K562 (cell line): ENCODE measurements around the gene ISYNA1. TPM values are rescaled to one million over a fixed set of nuclear protein-coding genes. Genes with fewer than 3 reads are reported as not detected.

Experiments used
- L3MBTL2 ChIP-seq: fragments of 450-650 bp; IDR thresholded peaks from 2 replicates; pipeline ENCODE4 v1.6.1; 2016; ENCODE audit warnings: mild to moderate bottlenecking, moderate library complexity
- PHF8 ChIP-seq: fragments of 200-600 bp; sonication (generic); IDR thresholded peaks from 2 replicates; pipeline ENCODE4 v1.6.1; 2012; ENCODE audit warnings: mixed run types, mild to moderate bottlenecking, inconsistent platforms, low read length, moderate library complexity, borderline replicate concordance
- TBP ChIP-seq: optimal IDR thresholded peaks from 2 replicates; pipeline ENCODE3; 2011; ENCODE audit warnings: low read depth, low read length, improper control_type of control experiment
- U2AF1 ChIP-seq: fragments of 200-400 bp; formaldehyde crosslinking; optimal IDR thresholded peaks from 2 replicates; pipeline ENCODE3; 2017; ENCODE audit warnings: mild to moderate bottlenecking, low read depth, low read length, moderate library complexity
- ZNF507 ChIP-seq: conservative IDR thresholded peaks from 2 replicates; pipeline ENCODE4 v1.6.1; 2017; ENCODE audit warnings: missing genetic modification characterization, missing compliant biosample characterization
- ZNF586 ChIP-seq: fragments of 450-650 bp; formaldehyde crosslinking; conservative IDR thresholded peaks from 2 replicates; pipeline ENCODE4 v1.4.0; 2020; ENCODE audit warnings: mild to moderate bottlenecking, moderate library complexity
- ZNF644 ChIP-seq: fragments of 200-800 bp; sonication (Bioruptor generic); IDR thresholded peaks from 2 replicates; pipeline ENCODE4 v1.6.1; 2016; ENCODE audit warnings: low read depth, missing genetic modification characterization, missing compliant biosample characterization
- polyA plus RNA-seq, 8 experiments: library from polyadenylated mRNA; depleted of rRNA in 4 of 8; stranded (reverse) in 5 of 8; unstranded in 3 of 8; fragments of >200 nt; fragmentation: Nextera tagmentation in 2 of 8; fragmentation: Illumina TruSeq in 1 of 8; extraction: Ambion mirVana in 2 of 8; extraction: Trizol in 1 of 8; gene quantifications; 2 replicates each; pipeline versions ENCODE4 v1.2.1 to v1.2.3, GENCODE V29; 2011 to 2014; ENCODE audit warnings: inconsistent platforms in 1 of 8, missing spikeins in 1 of 8
- total RNA-seq, 7 experiments: library from RNA; depleted of rRNA in 6 of 7; stranded (reverse); fragments of >200 nt in 6 of 7; fragmentation: Illumina TruSeq in 2 of 7; extraction: Trizol in 2 of 7; gene quantifications; 2 replicates each; pipeline versions ENCODE4 v1.2.1 to v1.2.3, GENCODE V29; 2011 to 2021; ENCODE audit warnings: low replicate concordance in 1 of 7
- TF ChIP-seq, protein P1 (sequence below): fragments of 450-650 bp; IDR thresholded peaks from 2 replicates; pipeline ENCODE4 v1.6.1; 2016; ENCODE audit warnings: mild to moderate bottlenecking, moderate library complexity
- TF ChIP-seq, protein P2 (sequence below): fragments of 450-650 bp; IDR thresholded peaks from 2 replicates; pipeline ENCODE4 v1.6.1; 2016; ENCODE audit warnings: low read depth

ISYNA1 gene
- total and polyA plus RNA-seq, 9 of the 15 experiments (the other 6 are each of a cell fraction or from before 2014, with no cell fraction given) = 21.8 to 460 (median 93.2) TPM

- TF ChIP-seq, protein P1, sequence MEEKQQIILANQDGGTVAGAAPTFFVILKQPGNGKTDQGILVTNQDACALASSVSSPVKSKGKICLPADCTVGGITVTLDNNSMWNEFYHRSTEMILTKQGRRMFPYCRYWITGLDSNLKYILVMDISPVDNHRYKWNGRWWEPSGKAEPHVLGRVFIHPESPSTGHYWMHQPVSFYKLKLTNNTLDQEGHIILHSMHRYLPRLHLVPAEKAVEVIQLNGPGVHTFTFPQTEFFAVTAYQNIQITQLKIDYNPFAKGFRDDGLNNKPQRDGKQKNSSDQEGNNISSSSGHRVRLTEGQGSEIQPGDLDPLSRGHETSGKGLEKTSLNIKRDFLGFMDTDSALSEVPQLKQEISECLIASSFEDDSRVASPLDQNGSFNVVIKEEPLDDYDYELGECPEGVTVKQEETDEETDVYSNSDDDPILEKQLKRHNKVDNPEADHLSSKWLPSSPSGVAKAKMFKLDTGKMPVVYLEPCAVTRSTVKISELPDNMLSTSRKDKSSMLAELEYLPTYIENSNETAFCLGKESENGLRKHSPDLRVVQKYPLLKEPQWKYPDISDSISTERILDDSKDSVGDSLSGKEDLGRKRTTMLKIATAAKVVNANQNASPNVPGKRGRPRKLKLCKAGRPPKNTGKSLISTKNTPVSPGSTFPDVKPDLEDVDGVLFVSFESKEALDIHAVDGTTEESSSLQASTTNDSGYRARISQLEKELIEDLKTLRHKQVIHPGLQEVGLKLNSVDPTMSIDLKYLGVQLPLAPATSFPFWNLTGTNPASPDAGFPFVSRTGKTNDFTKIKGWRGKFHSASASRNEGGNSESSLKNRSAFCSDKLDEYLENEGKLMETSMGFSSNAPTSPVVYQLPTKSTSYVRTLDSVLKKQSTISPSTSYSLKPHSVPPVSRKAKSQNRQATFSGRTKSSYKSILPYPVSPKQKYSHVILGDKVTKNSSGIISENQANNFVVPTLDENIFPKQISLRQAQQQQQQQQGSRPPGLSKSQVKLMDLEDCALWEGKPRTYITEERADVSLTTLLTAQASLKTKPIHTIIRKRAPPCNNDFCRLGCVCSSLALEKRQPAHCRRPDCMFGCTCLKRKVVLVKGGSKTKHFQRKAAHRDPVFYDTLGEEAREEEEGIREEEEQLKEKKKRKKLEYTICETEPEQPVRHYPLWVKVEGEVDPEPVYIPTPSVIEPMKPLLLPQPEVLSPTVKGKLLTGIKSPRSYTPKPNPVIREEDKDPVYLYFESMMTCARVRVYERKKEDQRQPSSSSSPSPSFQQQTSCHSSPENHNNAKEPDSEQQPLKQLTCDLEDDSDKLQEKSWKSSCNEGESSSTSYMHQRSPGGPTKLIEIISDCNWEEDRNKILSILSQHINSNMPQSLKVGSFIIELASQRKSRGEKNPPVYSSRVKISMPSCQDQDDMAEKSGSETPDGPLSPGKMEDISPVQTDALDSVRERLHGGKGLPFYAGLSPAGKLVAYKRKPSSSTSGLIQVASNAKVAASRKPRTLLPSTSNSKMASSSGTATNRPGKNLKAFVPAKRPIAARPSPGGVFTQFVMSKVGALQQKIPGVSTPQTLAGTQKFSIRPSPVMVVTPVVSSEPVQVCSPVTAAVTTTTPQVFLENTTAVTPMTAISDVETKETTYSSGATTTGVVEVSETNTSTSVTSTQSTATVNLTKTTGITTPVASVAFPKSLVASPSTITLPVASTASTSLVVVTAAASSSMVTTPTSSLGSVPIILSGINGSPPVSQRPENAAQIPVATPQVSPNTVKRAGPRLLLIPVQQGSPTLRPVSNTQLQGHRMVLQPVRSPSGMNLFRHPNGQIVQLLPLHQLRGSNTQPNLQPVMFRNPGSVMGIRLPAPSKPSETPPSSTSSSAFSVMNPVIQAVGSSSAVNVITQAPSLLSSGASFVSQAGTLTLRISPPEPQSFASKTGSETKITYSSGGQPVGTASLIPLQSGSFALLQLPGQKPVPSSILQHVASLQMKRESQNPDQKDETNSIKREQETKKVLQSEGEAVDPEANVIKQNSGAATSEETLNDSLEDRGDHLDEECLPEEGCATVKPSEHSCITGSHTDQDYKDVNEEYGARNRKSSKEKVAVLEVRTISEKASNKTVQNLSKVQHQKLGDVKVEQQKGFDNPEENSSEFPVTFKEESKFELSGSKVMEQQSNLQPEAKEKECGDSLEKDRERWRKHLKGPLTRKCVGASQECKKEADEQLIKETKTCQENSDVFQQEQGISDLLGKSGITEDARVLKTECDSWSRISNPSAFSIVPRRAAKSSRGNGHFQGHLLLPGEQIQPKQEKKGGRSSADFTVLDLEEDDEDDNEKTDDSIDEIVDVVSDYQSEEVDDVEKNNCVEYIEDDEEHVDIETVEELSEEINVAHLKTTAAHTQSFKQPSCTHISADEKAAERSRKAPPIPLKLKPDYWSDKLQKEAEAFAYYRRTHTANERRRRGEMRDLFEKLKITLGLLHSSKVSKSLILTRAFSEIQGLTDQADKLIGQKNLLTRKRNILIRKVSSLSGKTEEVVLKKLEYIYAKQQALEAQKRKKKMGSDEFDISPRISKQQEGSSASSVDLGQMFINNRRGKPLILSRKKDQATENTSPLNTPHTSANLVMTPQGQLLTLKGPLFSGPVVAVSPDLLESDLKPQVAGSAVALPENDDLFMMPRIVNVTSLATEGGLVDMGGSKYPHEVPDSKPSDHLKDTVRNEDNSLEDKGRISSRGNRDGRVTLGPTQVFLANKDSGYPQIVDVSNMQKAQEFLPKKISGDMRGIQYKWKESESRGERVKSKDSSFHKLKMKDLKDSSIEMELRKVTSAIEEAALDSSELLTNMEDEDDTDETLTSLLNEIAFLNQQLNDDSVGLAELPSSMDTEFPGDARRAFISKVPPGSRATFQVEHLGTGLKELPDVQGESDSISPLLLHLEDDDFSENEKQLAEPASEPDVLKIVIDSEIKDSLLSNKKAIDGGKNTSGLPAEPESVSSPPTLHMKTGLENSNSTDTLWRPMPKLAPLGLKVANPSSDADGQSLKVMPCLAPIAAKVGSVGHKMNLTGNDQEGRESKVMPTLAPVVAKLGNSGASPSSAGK = no peak
- TF ChIP-seq L3MBTL2 (peak; percentile 95), ZNF586 (no peak), U2AF1 (no peak), TBP (peak; percentile 37), ZNF644 (tag) (no peak), PHF8 (no peak), ZNF507 (no peak)
- TF ChIP-seq, protein P2, sequence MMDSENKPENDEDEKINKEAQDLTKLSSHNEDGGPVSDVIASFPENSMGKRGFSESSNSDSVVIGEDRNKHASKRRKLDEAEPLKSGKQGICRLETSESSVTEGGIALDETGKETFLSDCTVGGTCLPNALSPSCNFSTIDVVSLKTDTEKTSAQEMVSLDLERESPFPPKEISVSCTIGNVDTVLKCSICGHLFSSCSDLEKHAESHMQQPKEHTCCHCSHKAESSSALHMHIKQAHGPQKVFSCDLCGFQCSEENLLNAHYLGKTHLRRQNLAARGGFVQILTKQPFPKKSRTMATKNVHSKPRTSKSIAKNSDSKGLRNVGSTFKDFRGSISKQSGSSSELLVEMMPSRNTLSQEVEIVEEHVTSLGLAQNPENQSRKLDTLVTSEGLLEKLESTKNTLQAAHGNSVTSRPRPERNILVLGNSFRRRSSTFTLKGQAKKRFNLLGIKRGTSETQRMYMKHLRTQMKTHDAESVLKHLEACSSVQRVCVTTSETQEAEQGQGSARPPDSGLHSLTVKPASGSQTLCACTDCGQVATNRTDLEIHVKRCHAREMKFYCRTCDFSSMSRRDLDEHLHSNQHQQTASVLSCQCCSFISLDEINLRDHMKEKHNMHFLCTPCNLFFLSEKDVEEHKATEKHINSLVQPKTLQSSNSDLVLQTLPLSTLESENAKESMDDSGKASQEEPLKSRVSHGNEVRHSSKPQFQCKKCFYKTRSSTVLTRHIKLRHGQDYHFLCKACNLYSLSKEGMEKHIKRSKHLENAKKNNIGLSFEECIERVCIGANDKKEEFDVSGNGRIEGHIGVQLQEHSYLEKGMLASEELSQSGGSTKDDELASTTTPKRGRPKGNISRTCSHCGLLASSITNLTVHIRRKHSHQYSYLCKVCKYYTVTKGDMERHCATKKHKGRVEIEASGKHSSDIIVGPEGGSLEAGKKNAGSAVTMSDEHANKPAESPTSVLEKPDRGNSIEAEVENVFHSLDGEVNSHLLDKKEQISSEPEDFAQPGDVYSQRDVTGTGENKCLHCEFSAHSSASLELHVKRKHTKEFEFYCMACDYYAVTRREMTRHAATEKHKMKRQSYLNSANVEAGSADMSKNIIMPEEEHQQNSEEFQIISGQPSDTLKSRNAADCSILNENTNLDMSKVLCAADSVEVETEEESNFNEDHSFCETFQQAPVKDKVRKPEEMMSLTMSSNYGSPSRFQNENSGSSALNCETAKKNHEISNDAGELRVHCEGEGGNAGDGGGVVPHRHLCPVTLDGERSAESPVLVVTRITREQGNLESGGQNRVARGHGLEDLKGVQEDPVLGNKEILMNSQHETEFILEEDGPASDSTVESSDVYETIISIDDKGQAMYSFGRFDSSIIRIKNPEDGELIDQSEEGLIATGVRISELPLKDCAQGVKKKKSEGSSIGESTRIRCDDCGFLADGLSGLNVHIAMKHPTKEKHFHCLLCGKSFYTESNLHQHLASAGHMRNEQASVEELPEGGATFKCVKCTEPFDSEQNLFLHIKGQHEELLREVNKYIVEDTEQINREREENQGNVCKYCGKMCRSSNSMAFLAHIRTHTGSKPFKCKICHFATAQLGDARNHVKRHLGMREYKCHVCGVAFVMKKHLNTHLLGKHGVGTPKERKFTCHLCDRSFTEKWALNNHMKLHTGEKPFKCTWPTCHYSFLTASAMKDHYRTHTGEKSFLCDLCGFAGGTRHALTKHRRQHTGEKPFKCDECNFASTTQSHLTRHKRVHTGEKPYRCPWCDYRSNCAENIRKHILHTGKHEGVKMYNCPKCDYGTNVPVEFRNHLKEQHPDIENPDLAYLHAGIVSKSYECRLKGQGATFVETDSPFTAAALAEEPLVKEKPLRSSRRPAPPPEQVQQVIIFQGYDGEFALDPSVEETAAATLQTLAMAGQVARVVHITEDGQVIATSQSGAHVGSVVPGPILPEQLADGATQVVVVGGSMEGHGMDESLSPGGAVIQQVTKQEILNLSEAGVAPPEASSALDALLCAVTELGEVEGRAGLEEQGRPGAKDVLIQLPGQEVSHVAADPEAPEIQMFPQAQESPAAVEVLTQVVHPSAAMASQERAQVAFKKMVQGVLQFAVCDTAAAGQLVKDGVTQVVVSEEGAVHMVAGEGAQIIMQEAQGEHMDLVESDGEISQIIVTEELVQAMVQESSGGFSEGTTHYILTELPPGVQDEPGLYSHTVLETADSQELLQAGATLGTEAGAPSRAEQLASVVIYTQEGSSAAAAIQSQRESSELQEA = no peak
Observed at GRCh38 chr19:18416778-18417249, 21.1 kb downstream of the ISYNA1 start (continued).
